Measurements from ENCODE around the gene BID.

The BID gene

DNA sequence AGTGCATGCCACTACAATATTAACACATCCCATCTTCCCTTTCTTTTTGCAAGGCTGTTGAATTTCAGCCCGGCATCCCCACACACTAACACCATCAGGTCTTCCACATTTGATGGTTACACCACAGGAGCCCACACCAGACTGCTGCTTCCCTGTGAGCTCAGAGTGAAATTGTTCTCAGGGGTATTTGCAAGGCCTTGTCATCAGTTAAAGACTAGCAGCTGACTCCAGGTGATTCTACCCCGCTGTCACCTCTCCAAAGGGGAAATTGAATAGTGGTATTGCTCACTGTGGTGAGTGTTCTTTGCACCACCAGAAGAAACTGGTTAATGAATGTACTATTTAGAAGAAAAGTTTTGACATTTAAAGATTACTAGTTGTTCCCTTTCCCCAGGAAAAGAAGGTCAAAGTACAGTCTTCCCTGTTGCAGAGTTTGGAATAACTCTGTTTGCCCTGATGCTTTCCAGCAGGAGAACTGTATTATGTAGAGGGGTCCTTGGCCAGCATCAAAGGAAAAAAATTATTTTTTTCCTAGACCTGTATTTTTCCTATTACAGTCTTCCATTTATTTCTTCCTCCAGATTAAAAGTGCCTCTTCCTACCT is 41.9 kb downstream of the BID start:
- DNase-seq, result no peak

DNA sequence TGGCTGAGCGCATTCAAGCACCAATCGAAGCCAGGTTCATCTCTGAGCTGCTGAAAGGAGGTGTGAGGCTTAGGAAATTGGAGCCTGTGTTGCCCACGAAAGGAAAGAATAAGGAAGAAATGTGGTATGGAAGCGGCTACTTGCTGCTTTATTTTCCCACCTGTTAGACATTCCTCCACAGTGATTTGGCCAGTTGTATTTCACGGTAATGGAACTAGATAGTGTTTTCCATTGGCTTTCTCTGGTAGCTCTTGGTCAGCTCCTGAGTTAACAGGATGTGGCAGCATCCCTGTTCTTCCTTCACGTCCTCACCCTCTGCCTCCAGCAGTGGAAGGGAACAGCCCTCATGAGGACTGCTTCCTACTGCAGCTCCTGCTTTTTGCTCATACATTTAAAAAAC is 44.7 kb downstream of the BID start:
- no peak for DNase-seq

DNA sequence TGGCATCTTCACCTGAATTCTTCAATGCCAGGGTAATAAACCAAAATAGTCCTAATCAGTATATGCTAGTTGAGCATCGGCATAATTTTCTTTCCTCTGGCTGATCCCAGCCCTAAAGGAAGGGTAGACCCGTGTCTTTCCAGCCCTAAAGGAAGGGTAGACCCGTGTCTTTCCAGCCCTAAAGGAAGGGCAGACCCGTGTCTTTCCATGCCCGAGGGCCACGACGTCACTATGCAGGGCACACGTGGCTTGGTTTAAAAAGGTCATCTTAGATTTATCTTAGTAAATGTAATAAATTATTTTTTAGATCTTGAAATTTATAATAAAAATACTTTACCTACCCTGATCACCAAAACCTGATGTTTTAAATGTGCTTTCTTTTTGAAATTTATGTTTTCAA is 45.5 kb downstream of the BID start:
- no peak for DNase-seq

DNA sequence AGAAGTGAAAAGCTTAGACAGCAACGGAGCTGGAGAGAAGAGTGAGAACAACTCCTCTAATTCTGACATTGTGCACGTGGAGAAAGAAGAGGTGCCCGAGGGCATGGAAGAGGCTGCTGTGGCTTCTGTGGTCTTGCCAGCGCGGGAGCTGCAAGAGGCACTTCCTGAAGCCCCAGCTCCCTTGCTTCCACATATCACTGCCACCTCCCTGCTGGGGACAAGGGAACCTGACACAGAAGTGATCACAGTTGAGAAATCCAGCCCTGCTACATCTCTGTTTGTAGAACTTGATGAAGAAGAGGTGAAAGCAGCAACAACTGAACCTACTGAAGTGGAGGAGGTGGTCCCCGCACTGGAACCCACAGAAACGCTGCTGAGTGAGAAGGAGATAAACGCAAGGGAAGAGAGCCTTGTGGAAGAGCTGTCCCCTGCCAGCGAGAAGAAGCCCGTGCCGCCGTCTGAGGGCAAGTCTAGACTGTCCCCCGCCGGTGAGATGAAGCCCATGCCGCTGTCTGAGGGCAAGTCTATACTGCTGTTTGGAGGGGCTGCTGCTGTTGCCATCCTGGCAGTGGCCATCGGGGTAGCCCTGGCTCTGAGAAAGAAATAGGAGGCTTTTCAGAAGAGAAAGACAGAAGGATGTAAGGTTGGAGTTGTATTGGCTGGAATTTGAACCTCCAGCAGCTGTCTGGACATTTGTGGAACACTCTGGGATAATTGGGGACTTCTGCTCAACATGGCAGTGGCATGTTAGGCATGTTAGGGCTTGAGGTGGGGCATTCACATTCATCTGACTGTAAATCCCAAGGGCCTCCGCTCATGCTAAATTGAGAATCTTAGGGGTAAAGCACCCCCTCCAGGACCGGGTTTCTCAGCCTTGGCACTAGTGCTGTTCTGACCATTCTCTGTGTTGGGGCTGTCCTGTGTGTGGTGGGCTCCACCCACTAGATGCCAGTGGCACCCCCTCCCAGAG is 47.1 kb downstream of the BID start:
- no peak for DNase-seq

DNA sequence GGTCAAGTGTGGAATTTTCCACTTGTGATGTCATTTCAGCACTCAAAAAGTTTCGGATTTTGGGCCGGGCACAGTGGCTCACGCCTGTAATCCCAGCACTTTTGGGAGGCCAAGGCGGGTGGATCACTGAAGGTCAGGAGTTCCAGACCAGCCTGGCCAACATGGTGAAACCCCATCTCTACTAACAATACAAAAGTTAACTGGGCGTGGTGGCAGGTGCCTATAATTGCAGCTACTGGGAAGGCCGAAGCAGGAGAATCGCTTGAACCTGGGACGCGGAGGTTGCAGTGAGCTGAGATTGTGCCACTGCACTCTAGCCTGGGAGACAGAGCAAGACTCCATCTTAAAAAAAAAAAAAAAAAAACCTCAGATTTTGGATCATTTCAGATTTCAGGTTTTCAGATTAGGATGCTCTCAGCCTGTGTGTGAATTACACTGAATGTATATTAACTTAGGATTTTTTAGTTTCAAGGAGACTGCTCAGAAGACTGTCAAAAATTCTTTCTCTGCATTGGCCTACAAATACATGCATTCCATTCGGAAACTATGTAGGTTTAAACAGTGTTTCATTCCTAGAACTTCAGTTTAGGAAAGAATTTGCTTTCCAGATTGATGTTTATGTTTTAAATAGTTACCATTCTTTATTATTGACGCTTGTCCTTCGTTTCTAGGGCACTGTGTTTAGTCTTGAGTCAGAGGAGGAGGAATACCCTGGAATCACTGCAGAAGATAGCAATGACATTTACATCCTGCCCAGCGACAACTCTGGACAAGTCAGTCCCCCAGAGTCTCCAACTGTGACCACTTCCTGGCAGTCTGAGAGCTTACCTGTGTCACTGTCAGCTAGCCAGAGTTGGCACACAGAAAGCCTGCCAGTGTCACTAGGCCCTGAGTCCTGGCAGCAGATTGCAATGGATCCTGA is 48.0 kb downstream of the BID start:
- no peak for DNase-seq

DNA sequence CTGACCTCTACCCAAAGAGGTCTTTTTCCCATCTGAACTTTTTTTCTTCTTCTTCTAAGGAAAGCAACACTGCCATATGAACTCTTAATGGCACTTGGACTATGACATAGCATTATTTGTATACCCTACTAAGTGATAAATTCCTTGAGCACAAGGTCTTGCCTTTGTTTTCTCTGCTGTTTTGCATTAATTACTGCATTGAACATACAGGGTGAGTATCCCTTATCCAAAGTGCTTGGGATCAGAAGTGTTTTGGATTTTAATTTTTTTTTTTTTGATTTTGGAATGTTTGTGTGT is 48.8 kb downstream of the BID start:
- DNase-seq, result no peak

DNA sequence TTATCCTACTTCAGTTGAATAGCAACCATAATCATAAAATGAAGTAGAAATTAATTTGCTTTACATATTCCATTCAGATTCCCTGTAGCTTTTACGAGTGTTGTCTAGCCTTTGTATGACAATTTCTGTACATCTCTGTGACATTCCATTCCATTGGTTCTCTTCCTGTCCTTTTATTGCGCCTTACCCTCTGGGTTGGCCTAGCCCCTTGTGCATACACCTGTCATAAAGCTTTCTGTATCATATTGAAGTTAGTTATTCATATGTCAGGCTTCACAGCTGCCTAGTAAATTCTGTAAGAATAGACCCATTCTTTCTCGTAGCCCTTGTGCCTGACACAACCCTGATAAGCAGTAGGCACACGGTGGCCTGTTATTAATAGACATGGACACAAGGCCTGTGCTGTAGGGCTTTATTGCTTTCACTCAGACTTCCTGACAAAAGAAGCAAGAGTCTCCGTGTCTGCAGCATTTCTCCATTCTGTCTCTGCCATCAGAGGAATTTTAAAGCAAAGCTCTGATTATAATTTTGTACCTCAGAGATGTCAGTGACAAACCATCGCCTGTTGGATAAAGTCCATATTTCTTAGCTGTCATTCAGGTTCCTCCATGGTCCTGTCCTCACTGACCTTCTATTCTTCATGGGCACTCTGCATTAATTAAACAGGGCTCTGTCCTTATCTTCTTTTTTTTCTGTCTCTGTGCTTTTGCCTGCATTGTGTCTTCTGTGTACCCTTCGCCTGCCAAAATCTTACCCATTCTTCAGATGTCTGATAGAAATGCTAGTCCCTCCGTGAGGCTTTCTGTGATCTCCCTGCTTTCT is 49.4 kb downstream of the BID start:
- no peak for DNase-seq

DNA sequence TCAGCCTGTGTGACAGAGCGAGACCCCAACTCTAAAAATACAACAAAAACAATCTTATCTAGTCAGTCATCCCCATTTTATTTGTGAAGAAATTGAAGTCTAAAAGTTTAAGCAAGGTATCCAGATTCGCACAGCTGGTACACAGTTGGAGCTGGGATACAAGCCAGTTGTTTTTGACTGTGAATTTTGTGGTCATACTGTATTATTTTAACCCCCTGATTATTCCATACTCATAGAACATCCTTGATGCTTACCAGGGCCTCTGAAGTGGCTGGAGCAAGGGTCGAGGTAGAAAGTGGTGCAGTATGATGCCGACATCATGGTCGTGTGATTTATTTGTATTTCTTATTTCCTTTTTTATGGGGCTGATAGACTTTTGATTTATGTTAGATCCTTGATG is 50.0 kb downstream of the BID start:
- DNase-seq, result no peak

DNA sequence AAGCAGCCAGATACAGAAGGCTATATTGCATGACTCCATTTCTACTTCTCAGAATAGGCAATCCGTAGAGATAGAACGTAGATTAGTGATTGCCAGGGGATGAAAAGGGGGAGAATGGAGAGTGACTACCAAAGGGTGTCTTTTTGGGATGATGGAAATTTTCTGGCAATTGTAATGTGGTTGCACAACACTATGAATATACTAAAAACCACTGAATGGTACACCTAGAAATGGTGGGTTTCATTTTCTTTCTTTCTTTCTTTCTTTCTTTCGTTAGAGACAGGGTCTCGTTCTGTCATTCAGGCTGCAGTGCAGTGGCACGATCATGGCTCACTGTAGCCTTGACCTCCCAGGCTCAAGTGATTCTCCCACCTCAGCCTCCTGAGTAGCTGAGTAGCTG is 54.4 kb downstream of the BID start:
- no peak for DNase-seq

DNA sequence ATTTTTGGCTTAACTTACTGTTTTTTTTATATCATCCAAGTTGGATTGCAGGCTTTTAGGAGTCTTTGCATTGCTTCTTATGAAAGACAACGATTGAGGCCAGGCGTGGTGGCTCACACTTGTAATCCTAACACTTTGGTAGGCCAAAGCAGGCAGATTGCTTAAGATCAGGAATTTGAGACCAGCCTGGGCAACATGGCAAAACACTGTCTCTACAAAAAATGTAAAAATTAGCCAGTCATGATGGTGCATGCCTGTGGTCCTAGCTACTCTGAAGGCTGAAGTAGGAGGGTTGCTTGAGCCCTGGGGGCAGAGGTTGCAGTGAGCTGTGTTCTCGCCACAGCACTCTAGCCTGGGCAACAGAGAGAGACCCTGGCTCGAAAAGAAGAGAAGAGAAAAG is 56.6 kb downstream of the BID start:
- no peak for DNase-seq

DNA sequence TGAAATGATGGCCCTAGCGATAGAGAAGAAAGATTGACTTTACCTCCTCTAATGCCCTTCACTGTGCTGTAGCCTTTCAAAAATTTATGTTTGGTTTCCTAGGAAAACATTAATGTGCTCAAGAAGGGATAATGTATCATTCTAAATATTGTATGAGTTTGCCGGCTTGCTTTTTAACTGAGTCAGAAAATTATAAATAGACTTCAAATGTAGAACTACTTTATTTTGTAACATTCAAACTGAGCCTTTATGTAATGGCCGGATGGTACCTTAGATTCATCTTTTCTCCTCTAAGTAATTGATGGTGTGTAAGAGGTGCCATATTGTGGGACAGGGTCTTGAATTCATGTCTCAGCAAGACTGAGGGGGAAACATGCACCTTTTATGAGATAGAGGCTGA is 57.7 kb downstream of the BID start:
- DNase-seq, result no peak

DNA sequence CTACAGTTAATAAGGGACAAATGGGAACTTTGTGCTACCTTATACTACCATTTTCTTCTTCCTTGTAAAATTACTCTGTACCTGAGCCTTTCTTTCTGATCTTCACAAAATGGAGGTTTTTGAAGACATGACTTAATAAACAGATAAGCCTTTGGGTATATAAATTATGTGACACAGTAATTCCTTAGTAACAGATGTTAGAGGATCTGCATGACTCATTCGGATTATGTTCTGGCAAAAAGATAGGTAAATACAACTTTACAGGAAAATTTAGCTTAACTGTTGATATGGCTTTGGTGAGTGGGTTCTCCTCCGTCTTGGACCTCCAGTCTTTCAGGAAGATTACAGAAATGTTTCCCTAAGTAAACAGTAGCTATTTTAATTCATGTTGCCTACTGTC is 61.8 kb downstream of the BID start:
- DNase-seq, result no peak

DNA sequence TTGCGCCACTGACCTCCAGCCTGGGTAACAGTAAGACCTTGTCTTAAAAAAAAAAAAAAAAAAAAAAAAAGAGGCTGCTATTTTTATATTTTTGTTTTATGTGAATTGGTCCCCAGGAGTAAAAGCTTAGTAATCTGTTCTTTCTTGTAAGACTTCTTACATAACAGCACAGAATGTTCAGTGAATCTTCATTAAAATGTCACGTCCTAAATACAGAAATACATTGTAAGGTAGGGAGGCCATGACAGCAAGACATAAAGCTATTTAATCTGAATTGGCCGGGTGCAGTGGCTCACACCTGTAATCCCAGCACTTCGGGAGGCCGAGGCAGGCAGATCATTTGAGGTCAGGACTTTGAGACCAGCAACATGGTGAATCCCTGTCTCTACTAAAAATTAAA is 64.2 kb downstream of the BID start:
- no peak for DNase-seq

DNA sequence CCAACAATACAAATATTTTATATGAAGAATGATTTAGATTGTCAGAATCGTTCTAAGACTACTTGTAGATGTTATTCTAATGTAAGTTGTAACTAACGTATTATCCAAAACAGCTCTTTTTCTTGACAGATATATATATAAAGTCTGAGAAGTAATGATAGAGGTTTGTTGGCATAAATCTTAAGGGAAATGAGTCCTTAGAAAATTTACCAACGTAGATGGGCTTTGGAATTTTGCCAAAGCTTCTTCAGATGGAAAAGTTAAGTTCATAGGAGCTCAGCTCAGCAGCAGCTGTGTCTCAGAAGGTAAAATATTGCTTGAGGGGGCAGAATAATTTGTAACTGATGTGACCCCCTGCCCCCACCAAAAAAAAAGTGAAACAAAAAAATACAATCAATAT is 66.7 kb downstream of the BID start:
- no peak for DNase-seq

DNA sequence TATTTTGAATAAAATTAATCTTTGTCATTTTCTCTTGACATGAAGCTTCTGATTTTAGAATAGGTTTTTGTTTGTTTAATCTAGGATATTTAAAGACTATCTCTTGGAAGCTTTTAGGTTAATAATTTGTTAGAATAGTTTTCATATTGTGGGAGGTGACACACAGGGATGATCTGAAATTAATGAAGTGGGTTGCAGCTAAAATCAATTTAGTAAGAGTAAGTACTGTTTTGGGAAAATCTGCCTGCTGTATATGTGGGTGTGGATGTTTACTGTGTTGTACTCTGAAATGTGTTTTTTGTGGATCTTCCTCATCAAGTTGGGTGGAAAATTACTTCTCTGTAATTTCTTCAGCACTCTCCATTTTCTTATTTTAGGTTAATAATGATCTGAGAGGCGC is 67.3 kb downstream of the BID start:
- no peak for DNase-seq

DNA sequence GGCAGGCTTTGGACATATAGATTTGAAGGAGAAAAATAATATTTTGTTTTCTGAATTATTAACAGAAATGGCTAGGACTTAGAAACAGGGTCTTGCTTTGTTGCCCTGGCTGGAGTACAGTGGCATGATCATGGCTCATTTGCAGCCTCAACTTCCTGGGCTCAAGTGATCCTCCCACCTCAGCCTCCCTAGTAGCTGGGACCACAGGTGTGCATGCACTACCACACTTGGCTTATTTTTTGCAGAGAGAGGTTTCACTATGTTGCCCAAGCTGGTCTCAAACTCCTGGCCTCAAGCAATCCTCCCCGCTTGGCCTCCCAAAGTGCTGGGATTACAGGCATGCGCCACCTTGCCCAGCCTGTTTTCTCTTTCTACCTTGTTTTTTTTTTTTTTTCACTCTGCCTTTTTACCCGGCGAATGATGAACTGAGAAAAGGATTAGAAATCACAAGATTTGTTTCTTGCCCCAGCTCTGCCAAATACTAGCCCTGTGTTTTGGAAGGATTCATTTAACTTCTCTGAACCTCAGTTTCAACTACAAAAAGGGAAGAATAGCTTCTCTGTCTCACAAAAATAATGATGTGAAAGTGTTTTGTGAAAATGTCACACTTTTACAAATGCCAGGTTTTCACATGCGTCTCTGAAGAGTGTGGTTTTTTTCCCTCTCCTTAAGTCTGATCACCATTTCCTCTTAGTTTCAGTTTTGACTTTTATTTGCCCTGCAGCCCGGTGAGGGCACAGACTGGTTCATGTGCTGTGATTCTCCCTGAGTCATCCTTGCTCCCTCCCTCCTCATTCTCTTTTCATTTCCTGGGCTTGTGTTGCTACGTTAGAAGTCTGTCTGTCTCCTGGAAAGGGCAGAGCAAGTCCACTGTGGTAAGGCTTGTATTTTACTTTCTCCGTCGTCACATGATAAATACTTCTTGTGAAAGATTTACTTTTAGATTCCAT is 68.0 kb downstream of the BID start:
- DNase-seq, result no peak

DNA sequence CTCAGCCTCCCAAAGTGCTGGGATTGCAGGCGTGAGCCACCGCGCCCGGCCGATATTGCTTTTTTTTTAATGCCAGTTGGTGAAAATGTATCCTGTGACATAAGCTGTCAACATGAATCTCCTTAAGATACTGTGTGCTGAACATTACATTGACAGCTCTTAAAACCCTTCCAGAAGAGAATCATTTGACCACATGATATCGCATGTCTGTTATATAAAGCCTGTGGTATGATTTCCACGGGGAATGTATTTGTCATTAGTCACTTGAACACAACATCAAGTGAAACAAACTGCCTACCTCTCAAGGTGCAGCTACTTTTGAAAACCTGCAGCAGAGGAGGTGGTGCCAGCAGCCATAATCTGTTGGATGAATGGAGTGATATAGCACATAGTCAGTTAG is 68.7 kb downstream of the BID start:
- DNase-seq, result no peak

DNA sequence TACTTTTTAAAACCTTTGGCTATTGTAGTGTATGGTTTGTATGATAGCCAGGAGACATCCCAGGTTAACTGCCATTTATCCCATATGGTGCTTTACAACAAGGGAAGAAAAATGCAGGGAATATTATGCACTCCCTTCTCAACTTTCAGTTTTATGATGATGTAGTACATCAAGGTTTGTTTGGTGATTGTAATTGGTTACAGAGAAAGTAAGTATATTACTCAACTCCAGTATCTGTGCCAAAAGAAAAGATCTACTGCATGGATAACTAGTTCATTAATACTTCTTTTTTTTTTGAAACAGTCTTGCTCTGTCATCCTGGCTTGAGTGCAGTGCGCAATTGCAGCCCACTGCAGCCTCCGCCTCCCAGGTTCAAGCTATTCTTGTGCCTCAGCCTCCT is 70.5 kb downstream of the BID start:
- no peak for DNase-seq

DNA sequence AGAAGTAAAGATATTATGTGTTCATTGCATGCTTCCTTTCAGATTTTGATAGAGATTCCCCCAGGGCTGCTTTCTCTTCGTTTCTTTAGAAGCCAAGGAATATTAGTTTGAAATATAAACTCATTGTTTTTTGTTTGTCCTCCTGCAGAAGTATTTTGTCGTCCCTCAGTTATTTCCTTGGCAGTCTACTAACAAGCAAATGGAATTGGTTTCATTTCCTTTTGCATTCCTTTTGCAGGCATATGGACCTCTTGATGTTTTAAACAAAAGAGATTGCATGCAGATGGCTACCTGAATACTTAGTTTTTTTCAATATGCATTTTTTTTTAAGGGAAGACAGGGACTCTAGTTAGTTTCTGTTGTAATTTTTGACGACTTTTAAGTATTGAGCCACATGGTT is 73.5 kb downstream of the BID start:
- no peak for DNase-seq

DNA sequence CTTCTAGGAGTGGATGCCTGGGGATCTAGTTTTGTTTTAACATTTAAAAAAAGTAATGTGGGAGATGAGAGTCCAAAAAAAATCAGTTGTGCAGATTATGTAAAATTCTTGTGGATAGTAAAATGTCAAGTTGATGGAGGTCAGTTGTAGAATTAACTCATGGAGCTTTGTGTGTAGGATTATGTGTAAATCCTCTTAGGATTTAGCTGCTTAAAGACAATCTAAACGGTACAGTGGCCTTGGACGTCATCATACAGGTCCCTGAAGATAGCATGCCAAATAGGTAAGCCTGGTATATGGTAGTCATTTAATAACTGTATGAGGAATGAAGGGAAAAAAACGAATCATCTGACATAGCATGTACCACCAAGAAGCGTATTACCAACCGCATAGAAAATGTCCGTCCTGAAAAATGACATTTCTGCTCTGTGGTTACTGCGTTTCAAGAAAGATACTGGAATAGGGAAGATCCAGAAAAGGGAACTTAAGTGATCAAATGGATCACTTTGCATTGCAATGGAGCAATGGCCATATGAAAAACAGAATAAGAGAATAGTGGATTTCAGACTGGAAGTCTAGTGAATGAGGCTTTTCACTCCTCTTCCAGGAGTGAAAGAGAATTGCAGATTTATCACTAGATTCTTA is 74.5 kb downstream of the BID start:
- no peak for DNase-seq

DNA sequence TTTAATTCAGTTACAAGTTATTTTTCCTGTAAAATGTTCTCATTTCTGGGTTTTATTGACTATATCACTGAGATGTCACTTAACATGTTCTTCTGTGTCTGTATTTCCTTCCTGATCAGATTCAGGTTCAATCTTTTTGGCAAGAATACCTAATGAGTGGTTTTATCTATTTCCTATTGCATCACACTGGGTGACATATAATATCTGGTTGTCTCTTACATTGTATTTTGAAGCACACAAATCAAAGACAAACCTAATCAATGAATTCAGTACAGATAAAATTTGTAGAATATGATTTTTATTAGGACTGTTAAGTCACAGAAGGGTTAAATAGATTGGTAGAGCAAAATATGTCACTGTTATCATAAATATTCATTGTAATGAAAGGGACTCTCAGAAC is 75.3 kb downstream of the BID start:
- DNase-seq, result no peak
